DOHH2 (cell line): Measurements from ENCODE around the gene COL4A2.

Experiments
- H3F3A ChIP-seq: fragments of 200-600 bp; sonication (generic), shearing (Covaris generic); 2 replicates; pipeline ENCODE4 v1.6.0; 2016; ENCODE audit warnings: antibody characterized with exemption, mild to moderate bottlenecking; ENCODE audit not compliant: control insufficient read depth, insufficient read depth
- H3K27ac ChIP-seq: fragments of 200-600 bp; sonication (generic); 2 replicates; pipeline ENCODE4 v1.5.1; 2014; ENCODE audit warnings: low read depth, mild to moderate bottlenecking, low read length, moderate library complexity
- H3K27me3 ChIP-seq: fragments of 200-600 bp; sonication (generic); 2 replicates; pipeline ENCODE4 v1.6.1; 2014; ENCODE audit warnings: mild to moderate bottlenecking, low read length, mixed read lengths; ENCODE audit not compliant: control insufficient read depth
- H3K36me3 ChIP-seq: fragments of 200-600 bp; sonication (generic); 2 replicates; pipeline ENCODE4 v1.6.1; 2014; ENCODE audit warnings: mild to moderate bottlenecking, low read length, moderate library complexity, mixed read lengths; ENCODE audit not compliant: control insufficient read depth
- H3K4me1 ChIP-seq: fragments of 200-600 bp; sonication (generic); 2 replicates; pipeline ENCODE4 v1.6.1; 2014; ENCODE audit warnings: mild to moderate bottlenecking, low read length, mixed read lengths; ENCODE audit not compliant: control insufficient read depth
- H3K4me2 ChIP-seq: fragments of 200-600 bp; sonication (generic); 2 replicates; pipeline ENCODE4 v1.6.0; 2014; ENCODE audit warnings: mild to moderate bottlenecking, low read length, moderate library complexity
- H3K4me3 ChIP-seq: fragments of 200-600 bp; sonication (generic); 2 replicates; pipeline ENCODE4 v1.5.1; 2014; ENCODE audit warnings: mild to moderate bottlenecking, low read length, mixed read lengths
- H3K79me2 ChIP-seq: fragments of 200-600 bp; sonication (generic); 2 replicates; pipeline ENCODE4 v1.6.1; 2014; ENCODE audit warnings: mild to moderate bottlenecking, low read length, mixed read lengths; ENCODE audit not compliant: control insufficient read depth
- H3K9me2 ChIP-seq: fragments of 200-600 bp; sonication (generic); replicated peaks from 2 replicates; pipeline ENCODE4 v1.6.1; 2014; ENCODE audit warnings: mild to moderate bottlenecking, low read length, mixed read lengths; ENCODE audit not compliant: control insufficient read depth
- H3K9me3 ChIP-seq: fragments of 200-600 bp; sonication (generic); 2 replicates; pipeline ENCODE4 v1.6.1; 2014; ENCODE audit warnings: antibody characterized with exemption, low read length, mixed read lengths; ENCODE audit not compliant: control insufficient read depth, insufficient read depth
- H4K20me1 ChIP-seq: fragments of 200-600 bp; sonication (generic); 2 replicates; pipeline ENCODE4 v1.6.0; 2014; ENCODE audit warnings: low read depth, mild to moderate bottlenecking, antibody characterized with exemption, low read length, moderate library complexity; ENCODE audit not compliant: control insufficient read depth, insufficient read depth
- CTCF ChIP-seq: fragments of 200-600 bp; sonication (generic); IDR thresholded peaks from one replicate; pipeline ENCODE4 v1.5.1; 2014; ENCODE audit warnings: antibody characterized with exemption, mild to moderate bottlenecking, low read depth, low read length; ENCODE audit not compliant: poor library complexity, severe bottlenecking
- EZH2phosphoT487 ChIP-seq: fragments of 200-600 bp; sonication (generic); IDR thresholded peaks from 2 replicates; pipeline ENCODE4 v1.6.1; 2017; ENCODE audit warnings: borderline replicate concordance, mild to moderate bottlenecking, antibody characterized with exemption, low read length, moderate library complexity, mixed read lengths

COL4A2 gene

GRCh38 chr13:110367620-110368019 is 60.5 kb downstream of the COL4A2 start:
- H3K27me3 ChIP-seq, result peaks cover 2% of the 10 kb centered on the region; the same call in 1 of the 2 replicates
- no peak overlapping the region for H3K4me3 ChIP-seq
- H3F3A ChIP-seq, result no peaks in the 10 kb centered on the region
- H3K79me2 ChIP-seq, result no peaks in the 10 kb centered on the region
- no peak for TF ChIP-seq EZH2phosphoT487
- TF ChIP-seq CTCF, result no peak
- H3K4me2 ChIP-seq, result no peak overlapping the region
- H3K4me1 ChIP-seq, result peaks cover 9% of the 10 kb centered on the region
- H3K36me3 ChIP-seq, result no peaks in the 10 kb centered on the region
- H3K9me2 ChIP-seq, result no peaks in the 10 kb centered on the region
- no peaks in the 10 kb centered on the region for H4K20me1 ChIP-seq
- no peaks in the 10 kb centered on the region for H3K9me3 ChIP-seq
- H3K27ac ChIP-seq, result no peak overlapping the region

- H3K27ac ChIP-seq, result no peak overlapping the region
- no peaks in the 10 kb centered on the region for H3K79me2 ChIP-seq
- no peak overlapping the region for H3K4me2 ChIP-seq
- H3K9me3 ChIP-seq, result no peaks in the 10 kb centered on the region
- H4K20me1 ChIP-seq, result no peaks in the 10 kb centered on the region
- no peak overlapping the region for H3K4me3 ChIP-seq
- no peaks in the 10 kb centered on the region for H3K36me3 ChIP-seq
- H3K27me3 ChIP-seq, result peaks cover 2% of the 10 kb centered on the region; the same call in 1 of the 2 replicates
- TF ChIP-seq EZH2phosphoT487, result no peak
- no peak for TF ChIP-seq CTCF
- no peaks in the 10 kb centered on the region for H3K9me2 ChIP-seq
- H3F3A ChIP-seq, result no peaks in the 10 kb centered on the region
- H3K4me1 ChIP-seq, result peaks cover 11% of the 10 kb centered on the region
Measured at GRCh38 chr13:110368408-110368807, 61.3 kb downstream of the COL4A2 start.

GRCh38 chr13:110369400-110369799 is 62.3 kb downstream of the COL4A2 start:
- no peaks in the 10 kb centered on the region for H3K9me3 ChIP-seq
- H3K36me3 ChIP-seq, result no peaks in the 10 kb centered on the region
- H3K9me2 ChIP-seq, result no peaks in the 10 kb centered on the region
- H3K4me3 ChIP-seq, result no peak overlapping the region
- TF ChIP-seq EZH2phosphoT487 (no peak), CTCF (no peak)
- H3K4me1 ChIP-seq, result peaks cover 11% of the 10 kb centered on the region
- peaks cover 2% of the 10 kb centered on the region; the same call in 1 of the 2 replicates for H3K27me3 ChIP-seq
- H3F3A ChIP-seq, result no peaks in the 10 kb centered on the region
- H3K4me2 ChIP-seq, result no peak overlapping the region
- no peaks in the 10 kb centered on the region for H3K79me2 ChIP-seq
- no peak overlapping the region for H3K27ac ChIP-seq
- no peaks in the 10 kb centered on the region for H4K20me1 ChIP-seq
